Glutamatergic neuron (in vitro differentiated cells): ENCODE measurements around the gene CCS. TPM values are rescaled to one million over a fixed set of nuclear protein-coding genes. Genes with fewer than 3 reads are reported as not detected.

Experiments used
- DNase-seq: peaks from one replicate; pipeline ENCODE4 v3.0.0; 2022
- H3K27ac Mint-ChIP-seq: one replicate; pipeline ENCODE4 v1.8.0; 2020; ENCODE audit warnings: mild to moderate bottlenecking, mixed read lengths, inconsistent platforms; ENCODE audit not compliant: unreplicated experiment
- H3K27me3 Mint-ChIP-seq: one replicate; pipeline ENCODE4 v1.8.0; 2020; ENCODE audit warnings: mild to moderate bottlenecking, moderate library complexity, mixed read lengths, inconsistent platforms; ENCODE audit not compliant: unreplicated experiment
- H3K36me3 Mint-ChIP-seq: one replicate; pipeline ENCODE4 v1.8.0; 2020; ENCODE audit warnings: mild to moderate bottlenecking, mixed read lengths, inconsistent platforms; ENCODE audit not compliant: unreplicated experiment
- H3K4me1 Mint-ChIP-seq: one replicate; pipeline ENCODE4 v1.8.0; 2020; ENCODE audit warnings: mild to moderate bottlenecking, low read depth, mixed read lengths, inconsistent platforms; ENCODE audit not compliant: unreplicated experiment
- H3K4me3 Mint-ChIP-seq: one replicate; pipeline ENCODE4 v1.8.0; 2020; ENCODE audit warnings: mild to moderate bottlenecking, mixed read lengths, inconsistent platforms; ENCODE audit not compliant: unreplicated experiment
- H3K9me3 Mint-ChIP-seq: one replicate; pipeline ENCODE4 v1.8.0; 2020; ENCODE audit warnings: mild to moderate bottlenecking, moderate library complexity, mixed read lengths, inconsistent platforms; ENCODE audit not compliant: unreplicated experiment
- total RNA-seq: library from RNA; stranded (reverse); fragmentation: NEBNext Ultra II Directional; extraction: Animal tissue kit (Norgen Biotek cat#: 25700); gene quantifications from one replicate; pipeline ENCODE4 v1.2.1, GENCODE V29; 2021; ENCODE audit not compliant: unreplicated experiment
- TF ChIP-seq, protein P1 (sequence below): fragments of 200-600 bp; sonication (generic); IDR thresholded peaks from one replicate; pipeline ENCODE4 v1.5.0; 2021; ENCODE audit not compliant: partially characterized antibody, unreplicated experiment

CCS gene
- total RNA-seq, 1 donor from 2014 or later: 65.1 TPM

DNA sequence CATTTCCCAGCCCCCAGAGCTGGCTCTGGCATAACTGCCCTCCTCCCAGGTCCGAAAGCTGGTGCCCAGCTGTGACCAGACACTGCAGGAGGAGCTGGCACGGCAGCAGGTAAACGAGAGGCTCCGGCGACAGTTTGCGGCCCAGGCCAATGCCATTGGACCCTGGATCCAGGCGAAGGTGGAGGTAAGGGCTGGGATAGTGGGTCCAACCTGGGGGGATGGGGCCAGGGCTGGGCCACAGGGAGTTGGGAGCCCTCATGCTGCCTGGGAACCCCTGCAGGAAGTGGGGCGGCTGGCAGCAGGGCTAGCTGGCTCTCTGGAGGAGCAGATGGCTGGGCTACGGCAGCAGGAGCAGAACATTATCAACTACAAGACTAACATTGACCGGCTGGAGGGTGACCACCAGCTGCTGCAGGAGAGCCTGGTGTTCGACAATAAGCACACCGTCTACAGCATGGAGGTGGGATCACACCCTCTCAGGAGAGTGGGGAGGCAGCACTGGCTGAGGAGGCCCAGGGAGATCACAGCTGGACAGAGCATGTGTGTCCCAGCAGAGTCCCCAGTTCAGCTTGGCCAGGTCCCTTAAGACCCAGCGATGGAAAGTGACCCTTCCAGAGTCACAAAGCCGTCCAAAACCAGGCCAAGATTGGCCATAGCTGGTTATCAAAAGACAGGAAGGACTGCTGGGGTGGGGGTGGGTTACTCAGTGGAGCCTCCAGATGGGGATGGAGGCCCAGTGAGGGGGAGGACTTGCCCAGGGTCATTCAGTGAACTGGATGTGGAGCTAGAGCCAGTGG, 31.6 kb upstream of the CCS start:
- H3K9me3 Mint-ChIP-seq: peaks cover 10% of the 10 kb centered on the region
- peaks cover 6% of the 10 kb centered on the region for H3K4me1 Mint-ChIP-seq
- TF ChIP-seq, protein P1, sequence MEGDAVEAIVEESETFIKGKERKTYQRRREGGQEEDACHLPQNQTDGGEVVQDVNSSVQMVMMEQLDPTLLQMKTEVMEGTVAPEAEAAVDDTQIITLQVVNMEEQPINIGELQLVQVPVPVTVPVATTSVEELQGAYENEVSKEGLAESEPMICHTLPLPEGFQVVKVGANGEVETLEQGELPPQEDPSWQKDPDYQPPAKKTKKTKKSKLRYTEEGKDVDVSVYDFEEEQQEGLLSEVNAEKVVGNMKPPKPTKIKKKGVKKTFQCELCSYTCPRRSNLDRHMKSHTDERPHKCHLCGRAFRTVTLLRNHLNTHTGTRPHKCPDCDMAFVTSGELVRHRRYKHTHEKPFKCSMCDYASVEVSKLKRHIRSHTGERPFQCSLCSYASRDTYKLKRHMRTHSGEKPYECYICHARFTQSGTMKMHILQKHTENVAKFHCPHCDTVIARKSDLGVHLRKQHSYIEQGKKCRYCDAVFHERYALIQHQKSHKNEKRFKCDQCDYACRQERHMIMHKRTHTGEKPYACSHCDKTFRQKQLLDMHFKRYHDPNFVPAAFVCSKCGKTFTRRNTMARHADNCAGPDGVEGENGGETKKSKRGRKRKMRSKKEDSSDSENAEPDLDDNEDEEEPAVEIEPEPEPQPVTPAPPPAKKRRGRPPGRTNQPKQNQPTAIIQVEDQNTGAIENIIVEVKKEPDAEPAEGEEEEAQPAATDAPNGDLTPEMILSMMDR: no peak
- peak overlapping the region; percentile 59 for H3K4me3 Mint-ChIP-seq
- peak overlapping the region; percentile 93 for H3K27ac Mint-ChIP-seq
- H3K36me3 Mint-ChIP-seq: no peaks in the 10 kb centered on the region
- peaks cover 8% of the 10 kb centered on the region for H3K27me3 Mint-ChIP-seq
- DNase-seq: peak; percentile 54

DNA sequence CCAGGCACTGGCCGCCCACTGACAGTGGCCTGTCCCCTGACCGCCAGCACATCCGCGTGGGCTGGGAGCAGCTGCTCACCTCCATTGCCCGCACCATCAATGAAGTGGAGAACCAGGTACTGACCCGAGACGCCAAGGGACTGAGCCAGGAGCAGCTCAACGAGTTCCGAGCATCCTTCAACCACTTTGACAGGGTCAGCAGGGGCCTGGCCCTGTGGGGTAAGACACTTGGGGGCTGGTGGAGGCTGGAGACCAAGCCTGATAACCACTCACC, 31.1 kb upstream of the CCS start:
- no peak for DNase-seq
- no peak overlapping the region for H3K4me3 Mint-ChIP-seq
- H3K4me1 Mint-ChIP-seq: peaks cover 6% of the 10 kb centered on the region
- H3K9me3 Mint-ChIP-seq: peaks cover 10% of the 10 kb centered on the region
- peaks cover 8% of the 10 kb centered on the region for H3K27me3 Mint-ChIP-seq
- H3K27ac Mint-ChIP-seq: no peak overlapping the region
- no peaks in the 10 kb centered on the region for H3K36me3 Mint-ChIP-seq
- TF ChIP-seq, protein P1: no peak

DNA sequence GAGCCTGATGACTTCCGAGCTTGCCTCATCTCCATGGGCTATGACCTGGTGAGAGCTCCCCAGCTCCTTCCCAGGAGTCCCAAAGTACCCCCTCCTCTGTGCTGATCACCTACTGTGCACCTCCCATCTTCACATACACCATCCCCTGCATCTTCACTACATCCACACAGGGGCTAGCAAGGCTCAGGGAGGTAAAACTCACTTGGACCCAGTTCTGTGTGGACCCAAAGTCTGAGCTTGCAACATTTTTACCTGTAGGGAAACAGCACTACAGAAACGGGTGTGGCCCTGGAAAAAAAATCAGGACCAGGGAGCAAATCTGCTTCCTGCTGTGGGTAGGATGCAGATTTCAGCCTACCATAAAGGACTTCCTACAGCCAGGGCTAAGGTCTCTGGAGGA, 30.7 kb upstream of the CCS start:
- no peaks in the 10 kb centered on the region for H3K36me3 Mint-ChIP-seq
- peaks cover 8% of the 10 kb centered on the region for H3K27me3 Mint-ChIP-seq
- TF ChIP-seq, protein P1: no peak
- DNase-seq: no peak
- peaks cover 11% of the 10 kb centered on the region for H3K9me3 Mint-ChIP-seq
- H3K27ac Mint-ChIP-seq: no peak overlapping the region
- peaks cover 6% of the 10 kb centered on the region for H3K4me1 Mint-ChIP-seq
- no peak overlapping the region for H3K4me3 Mint-ChIP-seq

DNA sequence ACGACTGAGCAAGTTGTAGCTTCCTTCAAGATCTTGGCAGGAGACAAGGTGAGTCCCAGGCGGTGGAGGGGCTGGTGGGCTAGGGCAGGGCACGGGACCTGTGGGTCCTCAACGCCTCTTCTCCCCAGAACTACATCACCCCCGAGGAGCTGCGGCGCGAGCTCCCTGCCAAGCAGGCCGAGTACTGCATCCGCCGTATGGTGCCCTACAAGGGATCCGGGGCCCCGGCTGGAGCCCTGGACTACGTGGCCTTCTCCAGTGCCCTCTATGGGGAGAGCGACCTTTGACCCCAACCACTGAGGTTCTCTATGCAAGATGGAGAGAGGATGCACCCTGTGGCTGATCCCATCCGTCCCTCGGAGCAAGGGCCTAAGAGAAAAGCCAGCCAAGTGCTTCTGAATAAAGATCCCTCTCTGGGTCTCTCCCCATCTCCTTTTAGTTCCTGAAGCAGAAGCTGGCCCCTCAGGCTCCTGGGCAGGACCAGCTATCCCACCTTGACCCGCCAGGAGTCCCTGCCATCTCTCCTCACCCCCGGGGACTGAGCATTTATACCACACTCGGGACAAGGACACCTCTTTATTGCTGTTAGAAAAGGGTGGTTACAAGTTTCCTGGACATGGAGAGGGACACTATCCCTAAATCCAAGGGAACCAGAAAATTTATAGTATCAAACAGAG, 29.9 kb upstream of the CCS start:
- TF ChIP-seq, protein P1: no peak
- peaks cover 12% of the 10 kb centered on the region for H3K9me3 Mint-ChIP-seq
- peaks cover 8% of the 10 kb centered on the region for H3K27me3 Mint-ChIP-seq
- no peak overlapping the region for H3K4me3 Mint-ChIP-seq
- no peak for DNase-seq
- peaks cover 6% of the 10 kb centered on the region for H3K4me1 Mint-ChIP-seq
- no peak overlapping the region for H3K27ac Mint-ChIP-seq
- H3K36me3 Mint-ChIP-seq: no peaks in the 10 kb centered on the region

DNA sequence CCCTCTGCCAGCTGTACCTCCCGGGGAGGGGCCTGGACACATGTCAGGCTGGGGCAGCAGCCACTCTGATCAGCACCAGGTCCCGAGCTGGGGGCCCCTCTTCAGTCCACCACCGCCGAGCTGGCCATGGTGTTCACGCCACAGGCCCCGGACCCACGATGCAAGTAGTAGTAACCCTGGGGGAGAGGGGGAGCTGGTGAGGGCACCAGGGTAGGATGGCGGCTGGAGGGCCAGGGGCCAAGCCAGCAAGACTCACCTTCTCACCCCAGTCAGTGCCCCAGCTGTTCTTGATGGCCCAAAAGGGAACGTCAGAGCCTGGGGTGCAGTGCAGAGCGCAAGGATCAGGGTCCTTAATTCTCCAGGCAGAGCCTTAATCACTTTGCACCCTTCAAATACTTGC, 29.2 kb upstream of the CCS start:
- Mint-ChIP-seq H3K27me3 (peaks cover 8% of the 10 kb centered on the region), H3K4me3 (no peak overlapping the region), H3K36me3 (no peaks in the 10 kb centered on the region), H3K9me3 (peaks cover 9% of the 10 kb centered on the region), H3K4me1 (peaks cover 6% of the 10 kb centered on the region), H3K27ac (no peak overlapping the region)
- no peak for DNase-seq
- TF ChIP-seq, protein P1: no peak
